HS-5 (cell line): ENCODE data around the gene HNRNPF.
"Not testable (repeated sequence)": the region's sequence is repeated elsewhere in the genome, so short reads cannot be mapped to it uniquely, and the experiment has no call there.

Experiments used
- DNase-seq: peaks from one replicate; pipeline ENCODE4 v3.0.0-alpha.2; 2012; ENCODE audit warnings: low read depth

The HNRNPF gene

DNA sequence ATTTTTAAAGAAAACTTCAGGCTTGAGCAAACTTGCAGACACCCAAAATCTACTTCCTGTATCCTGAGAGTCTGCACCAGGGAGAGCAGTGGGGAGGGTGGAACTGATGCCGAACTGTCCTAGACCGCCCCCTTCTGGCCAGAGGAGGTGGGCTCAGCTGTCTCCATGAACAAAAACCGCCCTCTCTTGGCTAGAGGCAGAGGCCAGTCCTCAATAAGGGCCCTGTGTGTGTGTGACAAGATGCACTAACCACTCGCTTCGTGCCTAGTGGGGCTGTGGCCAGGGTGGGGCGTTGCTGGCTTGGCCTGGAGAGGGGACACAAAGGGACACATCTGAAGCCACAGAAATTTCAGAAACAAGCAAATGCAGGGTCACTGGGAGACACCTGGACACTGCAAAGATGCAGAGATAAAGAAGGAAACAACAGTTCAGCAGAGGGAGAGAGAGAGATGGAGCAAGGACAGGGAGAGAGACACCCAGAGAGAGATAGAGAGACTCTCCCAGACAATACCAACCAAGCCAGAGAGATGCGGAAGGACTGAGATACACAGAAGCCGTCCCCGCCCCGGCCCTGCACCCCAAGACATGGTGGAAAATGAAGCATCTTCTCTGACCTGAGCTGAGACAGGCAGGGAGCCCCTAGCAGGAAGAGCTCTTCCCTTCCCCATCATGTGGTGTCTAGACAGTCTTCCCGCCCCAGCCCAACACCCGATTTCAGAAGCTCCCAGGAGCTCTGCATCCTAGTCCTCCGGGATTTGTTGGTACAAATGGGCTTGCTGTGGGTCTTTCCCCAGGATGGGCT lies 60.3 kb downstream of the HNRNPF start:
- peak; percentile 29 for DNase-seq

DNA sequence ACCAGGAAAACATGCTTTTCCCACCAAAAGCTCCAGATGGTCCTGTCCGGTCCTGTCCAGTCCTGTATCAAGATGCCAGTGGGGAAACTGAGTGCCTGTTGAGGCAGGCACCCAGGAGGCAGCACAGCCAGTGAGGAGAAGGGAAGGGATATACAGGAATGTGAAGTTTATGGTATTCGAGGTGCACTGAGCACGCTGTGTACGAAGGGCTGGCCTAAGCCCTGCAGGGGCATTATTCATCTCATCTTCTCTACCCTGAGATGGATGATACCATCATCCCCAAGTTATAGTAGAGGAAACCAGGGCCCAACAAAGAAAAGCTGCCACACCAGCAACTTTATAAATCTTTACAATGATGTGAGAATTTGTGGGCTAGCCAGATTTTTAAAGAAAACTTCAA lies 61.0 kb downstream of the HNRNPF start:
- DNase-seq: no peak

DNA sequence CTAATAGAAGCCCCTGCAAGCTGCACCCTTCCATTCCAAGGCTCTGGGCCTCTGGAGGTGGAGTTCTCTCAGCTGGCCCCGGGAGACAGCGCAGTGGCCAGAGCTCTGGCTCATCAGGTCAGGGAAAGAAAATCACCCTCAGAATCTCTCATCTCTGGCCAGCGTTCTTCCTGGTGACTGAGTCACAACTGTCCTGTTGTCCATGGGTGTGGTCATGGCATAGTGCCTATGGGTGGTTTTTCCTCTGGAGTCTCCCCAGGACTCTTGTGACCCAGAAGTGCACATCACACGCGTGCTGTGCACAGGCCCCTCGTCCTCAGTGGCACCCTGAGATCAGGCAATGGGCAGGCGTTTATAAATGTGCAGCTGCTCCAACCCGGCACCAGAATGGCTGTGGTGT lies 64.9 kb downstream of the HNRNPF start:
- DNase-seq: no peak

DNA sequence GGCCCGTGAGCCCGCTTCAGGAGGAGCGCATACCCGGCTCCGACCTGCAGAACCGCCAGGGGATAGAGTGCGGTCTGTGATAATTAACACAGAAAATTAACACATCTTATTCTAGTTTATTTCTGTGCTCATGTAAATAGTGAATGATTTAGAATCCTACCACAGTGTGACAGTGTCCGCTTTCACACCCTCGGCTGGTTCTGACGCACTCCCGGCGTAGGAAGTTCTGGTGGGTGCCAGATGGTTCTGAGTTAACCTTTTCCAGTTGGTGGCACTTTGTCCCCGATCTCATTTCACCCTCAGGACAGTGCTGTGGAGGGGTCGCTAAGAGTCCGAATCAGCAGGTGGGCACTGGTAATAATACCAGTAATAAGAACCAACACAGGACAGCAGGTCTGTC lies 65.9 kb downstream of the HNRNPF start:
- no peak for DNase-seq

- no peak for DNase-seq
These were observed 66.5 kb downstream of the HNRNPF start for GRCh38 chr10:43342279-43343125.

- no peak for DNase-seq
These were observed 67.5 kb downstream of the HNRNPF start for GRCh38 chr10:43341450-43341849.

DNA sequence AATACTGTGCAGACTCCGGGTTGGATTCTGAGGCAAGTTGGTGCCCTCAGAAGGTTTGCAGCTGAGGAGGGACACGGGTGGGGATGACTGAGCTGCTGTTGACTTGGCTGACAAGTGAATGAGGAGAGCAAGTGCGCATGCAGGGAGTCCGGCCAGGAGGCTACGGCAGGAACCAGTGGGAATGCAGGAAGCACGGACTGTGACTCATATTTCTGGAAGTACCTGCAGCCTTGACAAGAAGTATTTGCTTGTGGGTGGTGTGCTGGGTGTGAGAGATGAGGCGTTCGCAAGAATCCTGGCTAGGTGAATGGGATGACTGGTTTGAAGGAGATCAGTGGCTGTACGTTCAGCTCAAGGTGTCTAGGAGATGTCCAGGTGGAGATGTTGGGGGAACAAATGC lies 68.4 kb downstream of the HNRNPF start:
- DNase-seq: no peak

DNA sequence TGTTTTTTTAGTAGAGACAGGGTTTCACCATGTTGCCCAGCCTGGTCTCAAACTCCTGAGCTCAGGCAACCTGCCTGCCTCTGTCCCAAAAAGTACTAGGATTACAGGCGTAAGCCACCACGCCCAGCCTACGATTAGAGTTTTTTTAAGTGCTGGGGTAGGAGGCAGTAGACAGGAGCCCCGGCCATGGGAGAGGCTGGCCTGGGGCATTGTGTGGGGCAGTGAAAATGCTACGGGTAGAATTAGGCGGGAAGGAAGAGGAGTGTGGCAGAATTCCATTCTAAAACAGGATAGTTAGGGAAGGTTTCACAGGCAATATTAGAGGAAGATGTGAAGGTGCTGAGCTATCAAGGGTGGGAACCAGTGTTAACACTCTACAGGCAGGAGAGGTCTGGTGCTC lies 68.9 kb downstream of the HNRNPF start:
- no peak for DNase-seq

DNA sequence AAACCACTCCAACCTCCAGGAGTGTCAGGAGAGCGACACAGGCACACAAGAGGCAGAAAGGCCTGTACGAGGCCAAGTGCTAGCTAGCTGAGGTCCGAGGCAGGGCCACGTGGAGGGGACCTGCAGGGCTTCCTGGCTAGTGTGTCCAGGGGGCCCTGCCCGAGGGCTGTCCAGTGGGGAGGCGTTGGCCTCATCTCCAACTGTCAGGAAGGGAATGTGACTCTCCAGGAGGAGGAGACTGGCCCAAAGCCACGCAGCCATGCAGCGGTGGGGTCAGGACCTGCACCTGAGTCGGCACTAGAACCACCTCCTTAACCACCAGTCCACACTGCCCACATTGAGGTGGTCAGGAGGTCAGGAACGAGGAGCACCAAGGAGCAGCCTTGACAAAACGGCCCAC lies 69.8 kb downstream of the HNRNPF start:
- DNase-seq: no peak

DNA sequence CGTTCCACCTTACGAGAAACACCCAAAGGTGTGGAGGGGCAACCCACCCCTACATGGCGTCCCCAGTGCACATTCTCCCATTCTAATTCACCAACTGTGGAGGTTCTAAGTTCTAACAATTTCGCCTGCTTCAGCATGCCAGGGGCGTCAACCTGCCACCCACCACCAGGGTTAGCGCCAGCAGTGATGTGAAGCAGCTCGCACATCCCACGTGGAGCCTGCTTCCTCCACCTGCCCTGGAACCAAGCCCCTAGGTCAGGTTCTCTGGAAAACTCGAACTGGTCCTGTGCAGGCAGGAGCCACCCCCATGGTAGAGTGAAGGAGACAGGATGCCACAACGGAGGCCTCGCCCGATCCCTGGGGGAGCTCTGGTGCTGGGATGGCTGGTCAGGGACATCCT lies 70.9 kb downstream of the HNRNPF start:
- no peak for DNase-seq

DNA sequence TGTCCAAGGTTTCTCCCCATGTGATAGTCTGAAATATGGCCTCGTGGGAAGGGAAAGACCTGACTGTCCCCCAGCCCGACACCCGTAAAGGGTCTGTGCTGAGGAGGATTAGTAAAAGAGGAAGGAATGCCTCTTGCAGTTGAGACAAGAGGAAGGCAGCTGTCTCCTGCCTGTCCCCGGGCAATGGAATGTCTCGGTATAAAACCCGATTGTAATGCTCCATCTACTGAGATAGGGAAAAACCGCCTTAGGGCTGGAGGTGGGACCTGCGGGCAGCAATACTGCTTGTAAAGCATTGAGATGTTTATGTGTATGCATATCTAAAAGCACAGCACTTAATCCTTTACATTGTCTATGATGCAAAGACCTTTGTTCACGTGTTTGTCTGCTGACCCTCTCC lies 71.5 kb downstream of the HNRNPF start:
- not testable (repeated sequence) for DNase-seq

DNA sequence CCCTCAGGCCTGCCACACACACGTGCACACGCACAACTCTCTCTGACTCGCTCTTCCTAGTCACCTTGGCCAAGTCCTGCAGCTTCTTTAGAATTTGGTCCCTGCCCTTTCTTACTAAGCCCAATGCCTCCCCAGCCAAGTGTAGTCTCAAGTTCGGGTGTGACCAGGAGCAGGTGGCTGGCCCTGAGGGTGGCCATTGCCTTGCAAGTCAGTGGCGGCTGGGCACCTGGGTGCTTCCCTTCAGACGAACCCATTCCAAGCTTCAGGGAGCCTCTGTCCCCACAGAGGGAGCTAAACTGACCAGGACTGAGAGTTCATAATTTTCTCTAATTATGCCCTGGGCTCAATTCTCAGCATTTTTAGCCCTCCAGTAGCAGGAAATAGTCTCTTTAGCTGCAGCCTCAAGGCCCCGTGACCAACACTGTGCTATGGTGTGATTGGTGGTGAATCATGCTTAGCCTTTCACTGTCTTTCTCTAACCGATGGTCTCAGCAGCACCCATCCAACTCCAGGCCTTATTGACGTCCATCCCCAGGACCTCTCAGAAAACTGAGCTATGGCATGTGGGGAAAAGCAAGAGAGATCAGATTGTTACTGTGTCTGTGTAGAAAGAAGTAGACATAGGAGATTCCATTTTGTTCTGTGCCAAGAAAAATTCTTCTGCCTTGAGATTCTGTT lies 72.2 kb downstream of the HNRNPF start:
- DNase-seq: no peak

DNA sequence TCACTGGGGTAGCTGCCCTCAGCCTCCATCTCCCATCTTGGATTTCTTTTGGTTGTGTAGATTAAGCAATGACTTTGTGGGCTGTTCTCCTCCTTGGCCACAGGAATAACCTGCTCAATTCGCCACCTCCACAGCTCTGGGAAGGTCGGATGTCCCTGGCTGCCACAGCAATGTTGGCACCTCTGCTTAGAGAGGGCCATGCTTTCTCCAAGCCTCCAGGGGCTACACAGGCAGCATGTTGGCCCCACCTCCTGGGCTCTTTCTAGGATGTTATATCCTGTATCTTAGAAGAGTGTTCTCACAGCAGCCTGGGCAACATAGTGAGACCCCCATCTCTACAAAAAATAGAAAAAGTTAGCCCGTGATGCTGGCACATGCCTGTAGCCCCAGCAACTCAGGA lies 72.9 kb downstream of the HNRNPF start:
- no peak for DNase-seq
